NT2/D1 (cell line): Measurements from ENCODE around the gene NDNF.

Experiments used
- SUZ12 ChIP-seq: IDR thresholded peaks from 2 replicates; pipeline ENCODE4 v1.6.1; 2011; ENCODE audit not compliant: insufficient read length, insufficient read depth; ENCODE audit errors: extremely low read depth
- YY1 ChIP-seq: IDR thresholded peaks from 2 replicates; pipeline ENCODE4 v1.6.1; 2011; ENCODE audit not compliant: insufficient read length, insufficient read depth

GRCh38 chr4:120991885-120992284 is 80.5 kb downstream of the NDNF start:
- TF ChIP-seq YY1 (no peak), SUZ12 (no peak)
